ENCODE data around the gene GEMIN4. TPM values are rescaled to one million over a fixed set of nuclear protein-coding genes. Genes with fewer than 3 reads are reported as not detected.

GEMIN4 gene
- total RNA-seq, 1 donor from 2014 or later = 15.6 TPM

- no peak for DNase-seq (ENCODE audit: low spot score)
- Histone ChIP-seq H3K9me3 (ENCODE audit: low read depth) (no peaks in the 10 kb centered on the region), H4K20me1 (ENCODE audit: low read depth) (no peaks in the 10 kb centered on the region), H3K27me3 (no peaks in the 10 kb centered on the region), H3K4me2 (no peak overlapping the region), H2AFZ (replicated peaks) (no peak overlapping the region), H3K27ac (no peak overlapping the region), H3F3A (ENCODE audit: low read depth) (peaks cover 24% of the 10 kb centered on the region), H3K9ac (no peak overlapping the region), H3K4me1 (peaks cover 10% of the 10 kb centered on the region), H3K4me3 (no peak overlapping the region), H3K79me2 (ENCODE audit: low read depth) (no peaks in the 10 kb centered on the region), H3K36me3 (no peaks in the 10 kb centered on the region)
- no peaks in the 10 kb centered on the region for H3K9me3 Mint-ChIP-seq
- peaks cover 2% of the 10 kb centered on the region for H3K27me3 Mint-ChIP-seq (ENCODE audit: insufficient read depth, low read depth)
- no peaks in the 10 kb centered on the region for H3K36me3 Mint-ChIP-seq
- H3K4me3 Mint-ChIP-seq = no peak overlapping the region
- H3K4me1 Mint-ChIP-seq = peaks cover 10% of the 10 kb centered on the region
- no peak for TF ChIP-seq EZH2 (IDR thresholded peaks at IDR 0.05)
- TF ChIP-seq, protein P1, sequence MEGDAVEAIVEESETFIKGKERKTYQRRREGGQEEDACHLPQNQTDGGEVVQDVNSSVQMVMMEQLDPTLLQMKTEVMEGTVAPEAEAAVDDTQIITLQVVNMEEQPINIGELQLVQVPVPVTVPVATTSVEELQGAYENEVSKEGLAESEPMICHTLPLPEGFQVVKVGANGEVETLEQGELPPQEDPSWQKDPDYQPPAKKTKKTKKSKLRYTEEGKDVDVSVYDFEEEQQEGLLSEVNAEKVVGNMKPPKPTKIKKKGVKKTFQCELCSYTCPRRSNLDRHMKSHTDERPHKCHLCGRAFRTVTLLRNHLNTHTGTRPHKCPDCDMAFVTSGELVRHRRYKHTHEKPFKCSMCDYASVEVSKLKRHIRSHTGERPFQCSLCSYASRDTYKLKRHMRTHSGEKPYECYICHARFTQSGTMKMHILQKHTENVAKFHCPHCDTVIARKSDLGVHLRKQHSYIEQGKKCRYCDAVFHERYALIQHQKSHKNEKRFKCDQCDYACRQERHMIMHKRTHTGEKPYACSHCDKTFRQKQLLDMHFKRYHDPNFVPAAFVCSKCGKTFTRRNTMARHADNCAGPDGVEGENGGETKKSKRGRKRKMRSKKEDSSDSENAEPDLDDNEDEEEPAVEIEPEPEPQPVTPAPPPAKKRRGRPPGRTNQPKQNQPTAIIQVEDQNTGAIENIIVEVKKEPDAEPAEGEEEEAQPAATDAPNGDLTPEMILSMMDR (IDR thresholded peaks at IDR 0.05) = no peak
- no peak for TF ChIP-seq EZH2phosphoT487 (IDR thresholded peaks at IDR 0.05)
- no peak overlapping the region for H3K27ac Mint-ChIP-seq
These were observed 30.5 kb downstream of the GEMIN4 start for GRCh38 chr17:721540-721937.

DNA sequence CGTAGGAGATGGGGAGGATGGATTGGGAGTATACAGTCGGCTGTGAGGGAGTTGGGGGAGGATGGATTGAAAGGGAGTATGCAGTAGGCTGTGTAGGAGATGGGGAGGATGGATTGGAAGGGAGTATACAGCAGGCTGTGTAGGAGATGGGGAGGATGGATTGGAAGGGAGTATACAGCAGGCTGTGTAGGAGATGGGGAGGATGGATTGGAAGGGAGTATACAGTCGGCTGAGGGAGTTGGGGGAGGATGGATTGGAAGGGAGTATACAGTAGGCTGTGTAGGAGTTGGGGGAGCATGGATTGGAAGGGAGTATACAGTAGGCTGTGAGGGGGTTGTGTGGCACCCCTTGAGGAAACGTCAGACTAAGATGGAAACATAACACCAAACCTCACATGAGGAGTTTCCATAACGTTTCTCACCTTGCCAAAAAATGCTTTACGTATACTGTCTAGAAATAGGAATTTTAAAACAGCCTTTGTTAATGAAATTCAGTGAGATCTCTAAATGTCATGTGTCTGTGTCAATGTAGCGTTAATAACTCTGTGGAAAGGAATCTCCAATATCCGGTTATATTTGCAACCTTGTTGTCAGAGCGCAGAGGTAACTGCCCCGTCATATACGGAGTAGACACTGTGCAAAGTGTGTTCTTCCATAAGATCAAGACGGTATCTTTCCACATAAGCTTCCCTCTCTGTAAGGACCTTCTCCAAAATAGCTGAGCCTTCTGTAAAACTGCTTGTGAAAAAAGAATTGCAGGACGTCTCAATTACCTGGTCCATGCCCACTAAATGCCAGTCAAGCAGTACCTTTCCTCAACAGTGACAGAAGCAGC lies 31.1 kb downstream of the GEMIN4 start:
- no peak overlapping the region for H3K27ac ChIP-seq
- Mint-ChIP-seq H3K36me3 (no peaks in the 10 kb centered on the region), H3K4me1 (peaks cover 6% of the 10 kb centered on the region), H3K4me3 (no peak overlapping the region), H3K27me3 (ENCODE audit: insufficient read depth, low read depth) (peaks cover 2% of the 10 kb centered on the region), H3K9me3 (no peaks in the 10 kb centered on the region), H3K27ac (no peak overlapping the region)
- H3K9me3 ChIP-seq (ENCODE audit: low read depth) = no peaks in the 10 kb centered on the region
- no peak overlapping the region for H3K4me3 ChIP-seq
- no peak for DNase-seq (ENCODE audit: low spot score)
- TF ChIP-seq EZH2phosphoT487 (IDR thresholded peaks at IDR 0.05) (no peak), EZH2 (IDR thresholded peaks at IDR 0.05) (no peak)
- TF ChIP-seq, protein P1 (IDR thresholded peaks at IDR 0.05) = no peak
- H3K79me2 ChIP-seq (ENCODE audit: low read depth) = no peaks in the 10 kb centered on the region
- no peaks in the 10 kb centered on the region for H3K36me3 ChIP-seq
- H4K20me1 ChIP-seq (ENCODE audit: low read depth) = no peaks in the 10 kb centered on the region
- H3K9ac ChIP-seq = no peak overlapping the region
- H3K4me1 ChIP-seq = peaks cover 4% of the 10 kb centered on the region
- peaks cover 23% of the 10 kb centered on the region for H3F3A ChIP-seq (ENCODE audit: low read depth)
- H3K27me3 ChIP-seq = no peaks in the 10 kb centered on the region
- H2AFZ ChIP-seq (replicated peaks) = no peak overlapping the region
- no peak overlapping the region for H3K4me2 ChIP-seq

GRCh38 chr17:718075-718474 lies 34.0 kb downstream of the GEMIN4 start:
- TF ChIP-seq EZH2 (IDR thresholded peaks at IDR 0.05) = no peak
- TF ChIP-seq, protein P1 (IDR thresholded peaks at IDR 0.05) = no peak
- no peak for TF ChIP-seq EZH2phosphoT487 (IDR thresholded peaks at IDR 0.05)
- Mint-ChIP-seq H3K9me3 (no peaks in the 10 kb centered on the region), H3K4me3 (no peak overlapping the region)

More at GRCh38 chr17:718075-718474, 34.0 kb downstream of the GEMIN4 start:
- no peak for DNase-seq (ENCODE audit: low spot score)
- Histone ChIP-seq H3K9me3 (ENCODE audit: low read depth) (no peaks in the 10 kb centered on the region), H3K4me2 (no peak overlapping the region), H3K4me1 (peaks cover 5% of the 10 kb centered on the region), H3K4me3 (no peak overlapping the region), H3K79me2 (ENCODE audit: low read depth) (peaks cover 14% of the 10 kb centered on the region), H4K20me1 (ENCODE audit: low read depth) (peaks cover 12% of the 10 kb centered on the region), H3K27me3 (no peaks in the 10 kb centered on the region), H2AFZ (replicated peaks) (no peak overlapping the region), H3K36me3 (no peaks in the 10 kb centered on the region), H3K27ac (no peak overlapping the region), H3F3A (ENCODE audit: low read depth) (peaks cover 27% of the 10 kb centered on the region), H3K9ac (no peak overlapping the region)
- Mint-ChIP-seq H3K27me3 (ENCODE audit: insufficient read depth, low read depth) (peaks cover 5% of the 10 kb centered on the region), H3K27ac (no peak overlapping the region), H3K36me3 (no peaks in the 10 kb centered on the region), H3K4me1 (peaks cover 14% of the 10 kb centered on the region)

All from neural progenitor cell (in vitro differentiated cells).